Activated CD4-positive, alpha-beta T cell treated with anti-CD3 and anti-CD28 coated beads, Interleukin-2, amount 10 ng/mL, durations not matched to agents 24 days and 14 days (primary cell): Measurements from ENCODE around the gene NOTCH4. TPM values are rescaled to one million over a fixed set of nuclear protein-coding genes. Genes with fewer than 3 reads are reported as not detected.

Experiments used
- DNase-seq: peaks from one replicate; pipeline ENCODE4 v3.0.0; 2022
- H3K27ac Mint-ChIP-seq: one replicate; pipeline ENCODE4 v1.8.0; 2022; ENCODE audit warnings: mild to moderate bottlenecking, mixed read lengths
- H3K27me3 Mint-ChIP-seq: one replicate; pipeline ENCODE4 v1.8.0; 2022; ENCODE audit warnings: mixed read lengths
- H3K36me3 Mint-ChIP-seq: one replicate; pipeline ENCODE4 v1.8.0; 2022; ENCODE audit warnings: low read depth, mild to moderate bottlenecking, mixed read lengths
- H3K4me1 Mint-ChIP-seq: one replicate; pipeline ENCODE4 v1.8.0; 2021; ENCODE audit warnings: mixed read lengths
- H3K4me3 Mint-ChIP-seq: one replicate; pipeline ENCODE4 v1.8.0; 2022; ENCODE audit warnings: mild to moderate bottlenecking, moderate library complexity, mixed read lengths
- H3K9me3 Mint-ChIP-seq: one replicate; pipeline ENCODE4 v1.8.0; 2021; ENCODE audit warnings: mixed read lengths
- intact Hi-C: fragments of 100-400 bp; cut with micrococcal nuclease; formaldehyde crosslinking; loops from one replicate; pipeline ENCODE4 v1.15.1; 2023
- total RNA-seq: library from RNA; stranded (reverse); gene quantifications from 2 replicates; pipeline ENCODE4 v1.2.3, GENCODE V29; 2022

Gene NOTCH4
- total RNA-seq, 1 donor from 2014 or later, result 0.37 TPM

DNA sequence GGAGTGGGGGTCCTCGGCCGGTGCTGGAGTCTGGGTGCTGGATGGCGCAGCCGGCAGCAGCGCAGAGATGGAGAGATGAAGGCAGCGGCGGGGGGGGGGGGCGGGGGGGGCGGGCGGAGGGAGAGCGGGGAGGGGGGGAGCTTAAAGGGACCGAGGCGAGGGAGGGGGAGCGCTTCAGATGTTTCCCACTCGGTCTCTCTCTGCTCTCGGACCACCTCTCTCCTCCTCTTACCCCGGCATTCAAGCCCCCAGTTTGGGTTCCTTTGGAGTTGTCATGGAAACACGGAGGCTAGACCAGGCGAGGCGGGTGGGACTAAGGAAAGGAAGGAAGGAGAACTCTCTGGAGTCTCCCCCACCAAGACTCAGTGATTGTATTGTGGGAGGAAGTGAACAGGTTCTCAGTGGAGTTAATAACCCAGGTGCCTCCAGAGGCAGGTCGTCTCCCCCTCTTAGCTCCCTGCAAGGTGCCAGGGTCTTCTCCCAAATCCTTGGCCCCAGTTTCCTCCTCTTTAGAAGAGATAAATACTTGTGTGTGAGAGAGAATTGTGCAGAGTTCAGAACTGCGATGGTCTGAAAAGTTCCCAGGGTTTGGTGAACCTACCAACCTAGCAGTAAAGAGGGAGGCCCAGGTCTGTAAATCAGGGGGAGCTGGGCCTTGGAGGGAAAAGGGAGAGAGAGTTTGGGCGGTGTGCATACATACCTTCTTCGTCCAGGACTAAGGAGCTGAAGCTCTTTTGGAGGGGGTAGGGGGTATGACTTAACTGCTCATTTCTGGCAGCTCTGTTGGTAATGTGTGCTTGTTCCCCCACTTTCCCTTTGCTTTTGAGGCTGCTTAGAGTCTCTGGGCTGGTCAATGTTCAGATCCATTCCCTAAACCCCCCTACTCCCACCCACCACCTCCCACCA lies 71.8 kb downstream of the NOTCH4 start, which contains the start of gene PRRT1:
Gene PRRT1 (minus strand): TSS at position 77 of the 906 bp plus-strand sequence. CDS start 112 bp downstream, outside the sequence.
- Mint-ChIP-seq H3K9me3 (no peaks in the 10 kb centered on the region), H3K36me3 (no peaks in the 10 kb centered on the region), H3K4me3 (peak within 1 kb of the TSS; percentile 66), H3K4me1 (peaks cover 39% of the 10 kb centered on the region), H3K27ac (no peak within 1 kb of the TSS), H3K27me3 (peaks cover 51% of the 10 kb centered on the region)
- no peak for DNase-seq
- intact Hi-C loops, result loop anchor here (10.0 kb wide), 1 partner anchor 107 kb away; no protein-coding TSS in a partner anchor

DNA sequence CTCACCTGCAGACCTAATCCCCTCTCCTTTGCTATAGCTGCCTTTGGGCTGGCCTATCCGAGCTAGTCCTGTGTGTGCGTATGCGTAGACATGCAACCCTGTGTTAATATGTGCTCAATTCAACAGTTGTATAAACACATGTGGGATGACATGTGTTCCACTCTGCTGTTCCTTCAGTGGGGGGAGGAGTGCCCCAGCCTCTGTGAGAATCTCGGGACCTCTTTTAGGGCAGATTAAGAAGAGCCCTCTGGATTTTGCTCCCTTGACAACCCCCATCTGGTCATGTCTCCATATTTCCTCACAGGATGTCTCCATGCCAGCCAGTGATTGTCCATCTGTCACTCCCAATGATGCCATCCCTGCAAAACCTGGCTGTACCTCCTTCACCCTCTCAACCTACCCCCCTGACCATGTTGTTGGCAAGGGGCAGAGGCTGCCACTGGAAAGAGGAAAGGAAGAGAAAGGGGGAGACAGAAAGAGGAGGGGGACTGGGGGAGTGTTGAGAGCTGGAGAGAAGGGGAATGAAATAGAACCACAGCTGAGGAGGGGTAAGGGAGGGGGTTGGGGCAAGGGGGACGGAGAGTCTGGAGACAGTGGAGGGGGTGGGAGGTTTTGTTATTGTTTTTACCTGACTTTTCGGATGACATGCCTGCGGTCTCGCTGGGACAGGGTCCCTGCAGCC lies 72.5 kb downstream of the NOTCH4 start:
- intact Hi-C loops, result loop anchor here (10.0 kb wide), 1 partner anchor 107 kb away; no protein-coding TSS in a partner anchor
- H3K4me3 Mint-ChIP-seq, result peak overlapping the region; percentile 41
- DNase-seq, result no peak
- H3K4me1 Mint-ChIP-seq, result peaks cover 39% of the 10 kb centered on the region
- no peaks in the 10 kb centered on the region for H3K36me3 Mint-ChIP-seq
- no peaks in the 10 kb centered on the region for H3K9me3 Mint-ChIP-seq
- peaks cover 59% of the 10 kb centered on the region for H3K27me3 Mint-ChIP-seq
- H3K27ac Mint-ChIP-seq, result no peak overlapping the region

GRCh38 chr6:32149932-32150870 lies 73.7 kb downstream of the NOTCH4 start:
- Mint-ChIP-seq H3K27ac (no peak overlapping the region), H3K36me3 (no peaks in the 10 kb centered on the region), H3K4me3 (peak overlapping the region; percentile 13), H3K9me3 (no peaks in the 10 kb centered on the region), H3K4me1 (peaks cover 35% of the 10 kb centered on the region), H3K27me3 (peaks cover 66% of the 10 kb centered on the region)
- DNase-seq, result no peak
- intact Hi-C loops, result loop anchor here (10.0 kb wide), 1 partner anchor 105 kb away; no protein-coding TSS in a partner anchor

GRCh38 chr6:32149092-32149755 lies 74.6 kb downstream of the NOTCH4 start:
- Mint-ChIP-seq H3K27me3 (peaks cover 69% of the 10 kb centered on the region), H3K36me3 (no peaks in the 10 kb centered on the region), H3K4me3 (peak overlapping the region; percentile 86), H3K4me1 (peaks cover 29% of the 10 kb centered on the region), H3K27ac (peak overlapping the region; percentile 55), H3K9me3 (no peaks in the 10 kb centered on the region)
- intact Hi-C loops, result no loop called here
- no peak for DNase-seq

DNA sequence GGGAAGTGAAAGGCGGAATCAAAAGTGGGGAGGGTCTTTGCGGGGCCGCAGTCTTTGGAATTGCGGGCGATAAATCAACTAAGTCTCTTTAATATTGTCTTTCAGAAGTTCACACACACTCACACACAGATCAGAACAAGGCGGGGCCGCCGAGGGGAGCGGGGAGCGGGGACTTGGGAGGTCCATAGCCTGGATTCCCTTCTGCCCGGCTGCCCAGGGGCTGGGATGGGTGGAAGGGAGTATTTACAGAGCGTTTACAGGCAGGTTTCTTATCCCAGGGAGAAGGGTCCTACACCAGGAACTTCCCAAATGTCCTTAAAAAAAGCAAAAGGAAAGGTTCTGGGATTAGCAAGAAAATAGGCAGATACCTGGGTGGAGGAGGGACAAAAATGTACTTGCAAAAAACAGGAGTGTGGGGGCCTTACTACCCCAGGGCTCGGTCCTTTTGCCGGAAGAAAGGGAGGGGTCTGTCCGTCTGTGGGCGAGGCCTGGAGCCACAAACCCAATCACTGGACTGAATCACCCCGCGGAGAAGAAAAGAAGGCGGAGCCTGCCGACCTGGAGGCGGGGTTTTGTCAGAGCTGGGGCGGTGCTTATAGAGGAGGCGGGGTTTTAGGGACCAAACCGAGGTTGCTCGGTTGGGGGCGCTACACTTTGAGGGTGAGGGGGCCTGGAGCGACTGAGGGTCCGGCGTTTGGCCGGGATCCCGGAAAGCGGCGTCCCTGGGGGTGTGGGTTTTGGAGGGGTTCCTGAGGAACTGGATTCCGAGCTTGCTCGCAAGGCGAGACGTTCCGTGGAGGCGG lies 75.4 kb downstream of the NOTCH4 start:
- no peaks in the 10 kb centered on the region for H3K36me3 Mint-ChIP-seq
- peaks cover 69% of the 10 kb centered on the region for H3K27me3 Mint-ChIP-seq
- H3K4me1 Mint-ChIP-seq, result peaks cover 29% of the 10 kb centered on the region
- DNase-seq, result peak; percentile 93
- peak overlapping the region; percentile 55 for H3K27ac Mint-ChIP-seq
- peak overlapping the region; percentile 86 for H3K4me3 Mint-ChIP-seq
- no peaks in the 10 kb centered on the region for H3K9me3 Mint-ChIP-seq
- intact Hi-C loops, result no loop called here

- no peaks in the 10 kb centered on the region for H3K9me3 Mint-ChIP-seq
- H3K4me3 Mint-ChIP-seq, result no peak overlapping the region
- peaks cover 61% of the 10 kb centered on the region for H3K27me3 Mint-ChIP-seq
- H3K27ac Mint-ChIP-seq, result no peak overlapping the region
- peaks cover 22% of the 10 kb centered on the region for H3K4me1 Mint-ChIP-seq
- no peaks in the 10 kb centered on the region for H3K36me3 Mint-ChIP-seq
- intact Hi-C loops, result no loop called here
- DNase-seq, result no peak
Measured at GRCh38 chr6:32147401-32148132, 76.3 kb downstream of the NOTCH4 start.

DNA sequence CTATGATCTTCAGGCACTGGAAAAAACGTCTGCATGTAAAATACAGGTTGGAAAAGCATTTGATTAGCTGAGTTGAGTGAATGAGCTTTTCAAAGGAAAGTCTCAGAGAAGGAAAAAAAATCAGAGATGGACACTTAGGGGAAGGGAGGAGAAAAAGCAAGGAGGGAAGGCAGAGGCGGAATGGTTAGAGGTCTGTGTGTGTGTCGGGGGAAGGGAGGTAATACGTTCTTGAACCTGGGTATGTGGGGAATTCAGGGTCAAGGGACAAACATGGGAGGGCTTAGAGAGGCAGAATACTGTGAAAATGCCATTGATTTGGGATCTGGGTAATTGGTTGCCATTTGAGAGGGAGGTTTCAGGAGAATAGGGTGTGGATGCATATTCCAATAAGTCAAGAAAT lies 77.2 kb downstream of the NOTCH4 start:
- no peak for DNase-seq
- Mint-ChIP-seq H3K36me3 (no peaks in the 10 kb centered on the region), H3K4me3 (no peak overlapping the region), H3K27ac (no peak overlapping the region), H3K27me3 (peaks cover 59% of the 10 kb centered on the region), H3K9me3 (no peaks in the 10 kb centered on the region), H3K4me1 (peaks cover 20% of the 10 kb centered on the region)
- intact Hi-C loops, result no loop called here

GRCh38 chr6:32146287-32146686 lies 77.6 kb downstream of the NOTCH4 start:
- intact Hi-C loops, result no loop called here
- no peak overlapping the region for H3K27ac Mint-ChIP-seq
- no peak for DNase-seq
- H3K36me3 Mint-ChIP-seq, result no peaks in the 10 kb centered on the region
- H3K4me1 Mint-ChIP-seq, result peaks cover 18% of the 10 kb centered on the region
- no peak overlapping the region for H3K4me3 Mint-ChIP-seq
- peaks cover 59% of the 10 kb centered on the region for H3K27me3 Mint-ChIP-seq
- no peaks in the 10 kb centered on the region for H3K9me3 Mint-ChIP-seq

Other genes with a start within 250 kb of the NOTCH4 start
- gene C4A, start 242.0 kb downstream of the NOTCH4 start, total RNA-seq, result 2.7 and 3.3 TPM in 2 replicates
- 2.9 and 3.7 TPM in 2 replicates for gene C4B, start 209.3 kb downstream of the NOTCH4 start, total RNA-seq
- gene CYP21A2, start 185.7 kb downstream of the NOTCH4 start, total RNA-seq, result 0.35 TPM in 1 of 2 replicates, not detected in the other
- 3.3 and 4.6 TPM in 2 replicates for gene TNXB, start 114.7 kb downstream of the NOTCH4 start, total RNA-seq
- 72.9 and 81.0 TPM in 2 replicates for gene ATF6B, start 95.8 kb downstream of the NOTCH4 start, total RNA-seq
- gene FKBPL, start 93.8 kb downstream of the NOTCH4 start, total RNA-seq, result 6.2 and 6.9 TPM in 2 replicates
- gene PRRT1, start 72.1 kb downstream of the NOTCH4 start, total RNA-seq, result 0.24 and 0.35 TPM in 2 replicates
- gene PPT2, start 69.9 kb downstream of the NOTCH4 start, total RNA-seq, result 11.3 and 12.7 TPM in 2 replicates
- 8.6 and 9.7 TPM in 2 replicates for gene EGFL8, start 59.5 kb downstream of the NOTCH4 start, total RNA-seq
- gene AGPAT1, start 48.0 kb downstream of the NOTCH4 start, total RNA-seq, result 31.4 and 32.6 TPM in 2 replicates
- 59.9 and 62.6 TPM in 2 replicates for gene RNF5, start 45.7 kb downstream of the NOTCH4 start, total RNA-seq
- gene AGER, start 39.8 kb downstream of the NOTCH4 start, total RNA-seq, result 20.7 and 24.1 TPM in 2 replicates
- gene PBX2, start 33.9 kb downstream of the NOTCH4 start, total RNA-seq, result 88.1 and 92.7 TPM in 2 replicates
- 81.1 and 82.4 TPM in 2 replicates for gene GPSM3, start 31.4 kb downstream of the NOTCH4 start, total RNA-seq
- not detected in 2 replicates for gene TSBP1, start 147.8 kb upstream of the NOTCH4 start, total RNA-seq
- not detected in 2 replicates for gene BTNL2, start 183.1 kb upstream of the NOTCH4 start, total RNA-seq
- 12.9 and 14.0 TPM in 2 replicates for gene HLA-DRA, start 215.8 kb upstream of the NOTCH4 start, total RNA-seq